GM12878 (cell line): Measurements from ENCODE around the gene SECTM1. TPM values are rescaled to one million over a fixed set of nuclear protein-coding genes. Genes with fewer than 3 reads are reported as not detected.

Experiments
- ATAC-seq: fragments of 200-7000 bp; cut with Tn5 transposase; 3 replicates; pipeline ENCODE4 v1.9.1; 2020; ENCODE audit warnings: mild to moderate bottlenecking, moderate library complexity
- BruUV-seq: library from RNA; stranded (reverse); fragments of 400-500 nt; replicated peaks from 2 replicates; lab custom pipeline; 2021; lab: Mats Ljungman, UMichigan
- CTCF ChIA-PET: fragments of 300-600 bp; sonication (Branson Sonifier 250); formaldehyde crosslinking; extraction: SDS; loops from one replicate; lab custom pipeline; 2021; ENCODE audit warnings: inconsistent platforms; lab: Yijun Ruan, JAX
- POLR2A ChIA-PET: fragments of 350-600 bp; formaldehyde crosslinking; extraction: SDS; loops from one replicate; lab custom pipeline; 2021; ENCODE audit warnings: inconsistent platforms; lab: Charles Lee
- RAD21 ChIA-PET: fragments of 300-600 bp; sonication (Branson Sonifier 250); formaldehyde crosslinking; loops from one replicate; lab custom pipeline; 2023; ENCODE audit warnings: antibody characterized with exemption; ENCODE audit not compliant: unreplicated experiment; lab: Charles Lee
- SMC1A ChIA-PET: fragments of 300-600 bp; sonication (Branson Sonifier 250); formaldehyde crosslinking; loops from one replicate; lab custom pipeline; 2023; ENCODE audit not compliant: unreplicated experiment, uncharacterized antibody; lab: Charles Lee
- DNase-seq: peaks from one replicate; pipeline ENCODE4 v3.0.0-alpha.2; 2011; ENCODE audit warnings: low read depth, low spot score
- FAIRE-seq: peaks from 3 replicates; lab custom pipeline; 2011; peaks lifted over from hg19 to GRCh38; lab: Jason Lieb, UNC
- H2AFZ ChIP-seq: 2 replicates; pipeline ENCODE4 v1.6.0; 2011; ENCODE audit warnings: low read depth, low read length, control low read depth; ENCODE audit not compliant: control insufficient read depth
- H3K27ac ChIP-seq: 2 replicates; pipeline ENCODE4 v1.5.1; 2011; ENCODE audit warnings: control low read depth; ENCODE audit not compliant: control insufficient read depth, insufficient read depth
- H3K27me3 ChIP-seq, 2 experiments: replicated peaks in 1 of 2; 2 replicates each; pipeline versions ENCODE4 v1.6.0 to v1.6.1; 2011; ENCODE audit warnings: low read length in 1 of 2; ENCODE audit not compliant: control insufficient read depth in 2 of 2, insufficient read depth in 2 of 2
- H3K36me3 ChIP-seq, 2 experiments: 2 replicates each; pipeline ENCODE4 v1.5.1; 2011; ENCODE audit warnings: low read length in 1 of 2; ENCODE audit not compliant: control insufficient read depth in 2 of 2, insufficient read depth in 2 of 2
- H3K4me1 ChIP-seq: 2 replicates; pipeline ENCODE4 v1.6.1; 2011; ENCODE audit warnings: mild to moderate bottlenecking, low read length, moderate library complexity, mixed read lengths; ENCODE audit not compliant: control insufficient read depth, insufficient read depth
- H3K4me2 ChIP-seq: 2 replicates; pipeline ENCODE4 v1.6.0; 2011; ENCODE audit warnings: control low read depth; ENCODE audit not compliant: control insufficient read depth, insufficient read depth
- H3K4me3 ChIP-seq: fragments of 200-600 bp; sonication (generic); 2 replicates; pipeline ENCODE4 v1.5.1; 2016
- H3K79me2 ChIP-seq: 2 replicates; pipeline ENCODE4 v1.6.0; 2011; ENCODE audit warnings: low read length; ENCODE audit not compliant: control insufficient read depth, insufficient read depth
- H3K9ac ChIP-seq: 2 replicates; pipeline ENCODE4 v1.8.0; 2011; ENCODE audit warnings: low read length, control low read depth, mixed read lengths; ENCODE audit not compliant: control insufficient read depth, insufficient read depth
- H3K9me3 ChIP-seq: replicated peaks from 3 replicates; pipeline ENCODE4 v1.5.1; 2011; ENCODE audit warnings: mild to moderate bottlenecking, low read length; ENCODE audit not compliant: control insufficient read depth, insufficient read depth
- H4K20me1 ChIP-seq: 2 replicates; pipeline ENCODE4 v1.6.0; 2011; ENCODE audit not compliant: control insufficient read depth, insufficient read depth
- DPF2 ChIP-seq: fragments of 450-650 bp; IDR thresholded peaks from 2 replicates; pipeline ENCODE4 v1.6.1; 2017; ENCODE audit warnings: mild to moderate bottlenecking
- WGBS: methylation state at CpG from one replicate; pipeline ENCODE4 v1.1.6; 2016; ENCODE audit warnings: low lambda C conversion rate; ENCODE audit not compliant: insufficient replicate concordance, insufficient coverage; ENCODE audit errors: missing lambda C conversion rate; 5-methylcytosine and 5-hydroxymethylcytosine counted together
- in situ Hi-C: fragments of 300-500 bp; cut with MboI; formaldehyde crosslinking; loops from 9 replicates; pipeline ENCODE4 v1.14.3; 2018; ENCODE audit warnings: mixed read lengths
- intact Hi-C: fragments of 100-400 bp; cut with micrococcal nuclease; formaldehyde crosslinking; loops from one replicate; pipeline ENCODE4 v1.14.2; 2022; ENCODE audit not compliant: unreplicated experiment
- polyA plus RNA-seq, 11 experiments: library from polyadenylated mRNA; depleted of rRNA in 4 of 11; unstranded in 6 of 11; stranded (reverse) in 5 of 11; fragments of >200 nt; fragmentation: Nextera tagmentation in 4 of 11; fragmentation: Illumina TruSeq in 1 of 11; extraction: Ambion mirVana in 4 of 11; extraction: Trizol in 1 of 11; gene quantifications; 1 replicate in 1 of 11; 2 replicates in 10 of 11; pipeline versions ENCODE4 v1.2.1 to v1.2.3, GENCODE V29; 2011 to 2016; ENCODE audit warnings: inconsistent platforms in 2 of 11, missing spikeins in 2 of 11, low read depth in 1 of 11
- total RNA-seq, 4 experiments: library from RNA; depleted of rRNA in 3 of 4; stranded (reverse); fragments of >200 nt in 3 of 4; fragmentation: Illumina TruSeq in 1 of 4; extraction: Trizol in 1 of 4; gene quantifications; 2 replicates each; pipeline versions ENCODE4 v1.2.1 to v1.2.3, GENCODE V29; 2013 to 2021
- TF ChIP-seq, protein P1 (sequence below): IDR thresholded peaks from 2 replicates; pipeline ENCODE4 v1.6.1; 2011; ENCODE audit warnings: low read depth, low read length, improper control_type of control experiment, borderline replicate concordance

SECTM1 gene
- total and polyA plus RNA-seq, 10 of the 15 experiments (the other 5 are each of a cell fraction or from before 2014, with no cell fraction given): 0.10 to 0.13 (median 0.12) TPM; not detected in 7

DNA sequence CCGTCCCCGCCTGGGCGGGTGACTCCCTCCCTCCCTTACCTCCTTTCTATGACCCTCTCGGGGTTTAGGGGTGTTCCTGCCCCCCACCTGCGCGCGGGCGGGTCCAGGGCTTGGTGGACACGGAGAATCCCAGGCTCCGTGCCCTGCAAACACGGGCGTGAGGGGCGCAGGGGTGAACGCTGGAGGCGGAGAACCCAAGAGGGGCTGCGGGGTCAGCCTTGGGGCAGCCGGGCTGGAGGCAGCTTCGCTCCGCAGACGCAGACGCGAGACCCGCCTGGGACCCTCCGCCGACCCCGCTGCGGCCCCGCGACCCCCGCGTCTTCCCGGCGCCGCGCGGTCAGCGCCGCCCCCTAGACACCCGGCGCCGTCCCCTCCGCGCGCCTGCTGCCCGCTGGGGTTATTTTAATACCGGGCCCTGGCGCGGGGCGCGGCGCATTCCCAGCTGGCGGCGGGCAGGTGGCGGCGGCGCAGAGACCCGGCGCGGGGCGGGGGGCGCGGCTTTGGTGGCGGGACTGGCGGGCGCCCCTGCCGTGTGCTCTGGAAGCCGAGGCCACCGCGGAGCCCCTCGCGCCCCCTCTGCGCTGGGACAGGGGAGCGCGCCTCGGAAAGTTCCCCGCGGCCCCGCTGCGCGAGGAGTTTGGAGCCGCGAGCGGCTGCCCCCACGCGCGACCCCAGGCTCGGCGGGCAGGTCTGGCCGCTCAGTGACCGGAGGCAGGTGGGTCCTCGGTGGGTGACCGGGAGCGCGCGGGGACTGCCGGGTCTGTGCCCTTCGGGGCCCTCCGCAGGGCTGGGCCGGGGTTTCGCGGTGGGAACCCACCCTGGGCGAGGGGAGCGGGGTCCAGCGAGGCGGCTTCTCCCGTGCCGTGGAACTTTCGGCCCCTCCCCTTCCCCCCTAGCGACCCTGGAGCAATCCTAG is 38.0 kb upstream of the SECTM1 start, which contains the start of gene UTS2R:
TSS of gene UTS2R (plus strand) at position 433 of the 916 bp plus-strand sequence. CDS start 2,560 bp downstream, outside the sequence.
- peaks cover 12% of the 10 kb centered on the region for H3K4me1 ChIP-seq
- no peak within 1 kb of the TSS for H2AFZ ChIP-seq
- H3K4me3 ChIP-seq: peak within 1 kb of the TSS; percentile 36; the same call in 1 of the 2 replicates
- ChIA-PET POLR2A (interaction anchor here (1.3 kb wide), 1 partner anchor 30 kb away, joined by 3 read pairs; no protein-coding TSS in a partner anchor), RAD21 (no interaction called here), CTCF (interaction anchor here (0.6 to 2.5 kb wide), 3 partner anchors 13 to 80 kb away, joined by 3 to 8 read pairs (median 5); no protein-coding TSS in a partner anchor), SMC1A (interaction anchor here (1.2 kb wide), 1 partner anchor 29 kb away, joined by 3 read pairs; no protein-coding TSS in a partner anchor)
- FAIRE-seq (no peak), DNase-seq (no peak), ATAC-seq (no peak)
- in situ Hi-C loops: no loop called here
- H3K27ac ChIP-seq: no peak within 1 kb of the TSS
- 22% methylated on average over 46 of the region's 109 CpGs for WGBS
- no peaks in the 10 kb centered on the region for H3K9me3 ChIP-seq
- intact Hi-C loops: no loop called here
- BruUV-seq: no TSS peak
- H3K36me3 ChIP-seq: no peaks in the 10 kb centered on the region
- H3K27me3 ChIP-seq: peaks cover 0 to 4% of the 10 kb centered on the region in 2 experiments; a peak in 2 of 4 replicates
- H3K9ac ChIP-seq: 0 out of 2 replicates have a peak within 1 kb of the TSS, but pooled peaks have one; percentile 1
- TF ChIP-seq, protein P1, sequence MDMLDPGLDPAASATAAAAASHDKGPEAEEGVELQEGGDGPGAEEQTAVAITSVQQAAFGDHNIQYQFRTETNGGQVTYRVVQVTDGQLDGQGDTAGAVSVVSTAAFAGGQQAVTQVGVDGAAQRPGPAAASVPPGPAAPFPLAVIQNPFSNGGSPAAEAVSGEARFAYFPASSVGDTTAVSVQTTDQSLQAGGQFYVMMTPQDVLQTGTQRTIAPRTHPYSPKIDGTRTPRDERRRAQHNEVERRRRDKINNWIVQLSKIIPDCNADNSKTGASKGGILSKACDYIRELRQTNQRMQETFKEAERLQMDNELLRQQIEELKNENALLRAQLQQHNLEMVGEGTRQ: no peak
- no peak for TF ChIP-seq DPF2
- H3K79me2 ChIP-seq: no peaks in the 10 kb centered on the region
- H3K4me2 ChIP-seq: peak within 1 kb of the TSS; percentile 12
- no peaks in the 10 kb centered on the region for H4K20me1 ChIP-seq
